NCI-H345 (cell line): Measurements from ENCODE around the gene IGF1R.
A peak's percentile ranks its signal among the peaks of the same experiment; 100 is the strongest.

Source experiments
- DNase-seq: peaks from one replicate; lab custom pipeline; 2025; lab: John Stamatoyannopoulos, UW

IGF1R gene

DNA sequence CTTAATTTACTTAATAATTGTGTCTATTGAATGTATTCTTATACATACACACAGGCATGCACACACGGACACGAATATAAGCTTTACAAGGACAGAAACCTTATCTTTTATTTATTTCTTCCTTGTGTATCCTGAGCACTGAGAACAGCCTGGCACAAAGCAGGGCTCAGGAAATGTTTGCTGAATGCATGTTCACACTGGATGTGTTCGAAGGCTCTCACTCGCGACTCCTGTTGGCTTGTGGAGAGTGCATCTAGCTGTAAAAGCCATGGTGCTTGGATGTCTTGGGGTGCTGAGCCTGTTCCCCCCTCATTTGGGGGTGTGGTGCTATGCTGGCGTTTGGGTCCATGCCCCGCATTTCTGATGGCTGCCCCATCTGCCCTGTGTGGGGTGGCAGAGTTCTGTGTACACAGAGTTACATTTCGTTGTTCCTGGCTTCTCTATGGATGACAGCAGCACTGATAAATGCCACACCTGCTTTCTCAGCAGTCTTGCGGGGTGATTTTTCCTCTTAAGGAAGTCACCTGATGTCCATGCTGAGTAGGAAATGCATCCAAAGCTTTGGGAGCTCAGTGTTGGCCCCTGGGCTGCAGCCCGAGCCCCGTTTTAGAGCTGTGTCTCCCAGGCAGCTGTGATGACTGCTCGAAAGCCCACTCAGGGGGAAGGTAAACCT lies 148.5 kb downstream of the IGF1R start:
- DNase-seq: no peak

- DNase-seq: no peak
Measured at GRCh38 chr15:98798375-98798893, 150.1 kb downstream of the IGF1R start.

DNA sequence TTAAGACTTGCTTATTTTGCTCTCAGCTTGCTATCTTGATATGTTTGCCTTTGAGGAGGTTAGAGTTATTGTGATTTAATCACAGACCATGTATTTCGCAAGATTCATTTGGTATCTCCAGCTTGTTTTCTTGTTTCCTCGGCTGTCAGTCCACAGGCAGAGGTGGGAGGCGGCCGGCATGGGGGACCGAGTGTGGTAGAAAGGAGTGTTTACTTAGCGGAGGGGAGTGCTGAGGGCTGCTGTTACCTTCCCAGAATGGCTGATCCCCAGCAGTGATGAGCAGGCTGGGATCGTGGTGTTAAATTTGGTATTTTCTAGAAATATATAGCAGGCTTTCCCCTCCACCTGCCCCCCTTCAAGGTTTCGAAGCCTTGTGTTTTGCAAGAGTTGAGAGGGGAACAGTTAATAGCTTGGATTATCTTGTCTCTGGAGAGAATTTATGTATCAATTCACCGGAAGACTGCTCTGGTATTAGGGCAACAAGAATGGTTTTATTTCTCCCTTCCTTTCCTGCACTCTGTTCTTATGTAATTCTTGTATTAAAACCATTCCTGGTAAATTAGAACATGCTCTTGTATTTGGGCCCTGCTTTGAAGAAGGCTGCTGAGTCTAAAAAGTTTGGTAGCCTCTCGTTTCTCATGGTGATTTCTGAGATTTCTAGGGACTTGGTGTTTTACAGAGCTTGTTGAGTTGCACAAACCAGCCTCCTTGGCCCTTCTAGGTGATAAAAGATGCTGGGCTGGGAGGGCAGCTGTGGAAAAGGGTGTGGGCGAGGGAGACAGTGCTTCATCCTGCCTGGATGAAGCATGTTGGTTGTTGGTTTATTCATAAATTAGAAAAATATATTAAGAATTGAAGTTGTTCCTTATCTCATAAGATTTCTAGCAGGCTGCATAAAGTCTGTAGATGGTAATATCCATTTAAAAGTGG lies 151.4 kb downstream of the IGF1R start:
- peak; percentile 28 for DNase-seq

- DNase-seq: peak; percentile 70
Measured at GRCh38 chr15:98800437-98801233, 152.3 kb downstream of the IGF1R start.

DNA sequence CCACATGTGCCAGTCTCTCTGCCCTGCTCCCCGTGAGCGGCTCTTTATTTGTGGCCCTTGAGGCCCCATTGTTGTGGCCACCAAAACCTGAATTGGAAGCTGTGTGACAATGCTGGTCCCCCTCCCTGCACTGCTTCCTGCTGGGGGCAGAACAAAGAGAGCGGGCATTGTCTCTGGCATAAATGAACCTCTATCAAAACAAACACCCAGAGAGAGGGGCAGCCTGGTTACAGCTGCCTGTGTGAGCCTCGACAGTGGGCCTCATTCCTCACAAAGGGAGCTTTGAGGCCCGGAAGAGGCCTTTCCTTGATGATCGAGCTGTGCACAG lies 152.9 kb downstream of the IGF1R start:
- DNase-seq: peak; percentile 77

DNA sequence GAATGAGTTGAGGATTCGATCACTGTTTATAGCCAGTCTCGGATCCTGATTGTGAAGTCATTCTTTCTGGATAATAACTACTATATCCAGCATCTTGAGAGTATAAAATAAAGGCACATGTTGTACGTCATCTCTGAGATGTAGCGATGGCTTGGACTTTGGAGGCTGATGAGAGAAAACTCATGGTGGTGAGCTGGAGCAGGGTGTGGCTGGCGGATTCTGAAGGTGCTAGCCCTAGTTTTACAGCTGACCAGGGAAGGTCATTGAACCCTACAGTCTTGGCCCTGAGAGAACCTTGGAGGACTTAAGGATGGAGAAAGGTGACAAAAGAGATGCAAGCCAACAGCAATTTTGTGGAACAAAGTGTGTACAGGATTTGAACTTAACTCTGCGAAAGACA lies 153.8 kb downstream of the IGF1R start:
- no peak for DNase-seq

GRCh38 chr15:98803228-98804056 lies 155.1 kb downstream of the IGF1R start:
- no peak for DNase-seq

GRCh38 chr15:98804057-98804380 lies 155.7 kb downstream of the IGF1R start:
- DNase-seq: no peak

DNA sequence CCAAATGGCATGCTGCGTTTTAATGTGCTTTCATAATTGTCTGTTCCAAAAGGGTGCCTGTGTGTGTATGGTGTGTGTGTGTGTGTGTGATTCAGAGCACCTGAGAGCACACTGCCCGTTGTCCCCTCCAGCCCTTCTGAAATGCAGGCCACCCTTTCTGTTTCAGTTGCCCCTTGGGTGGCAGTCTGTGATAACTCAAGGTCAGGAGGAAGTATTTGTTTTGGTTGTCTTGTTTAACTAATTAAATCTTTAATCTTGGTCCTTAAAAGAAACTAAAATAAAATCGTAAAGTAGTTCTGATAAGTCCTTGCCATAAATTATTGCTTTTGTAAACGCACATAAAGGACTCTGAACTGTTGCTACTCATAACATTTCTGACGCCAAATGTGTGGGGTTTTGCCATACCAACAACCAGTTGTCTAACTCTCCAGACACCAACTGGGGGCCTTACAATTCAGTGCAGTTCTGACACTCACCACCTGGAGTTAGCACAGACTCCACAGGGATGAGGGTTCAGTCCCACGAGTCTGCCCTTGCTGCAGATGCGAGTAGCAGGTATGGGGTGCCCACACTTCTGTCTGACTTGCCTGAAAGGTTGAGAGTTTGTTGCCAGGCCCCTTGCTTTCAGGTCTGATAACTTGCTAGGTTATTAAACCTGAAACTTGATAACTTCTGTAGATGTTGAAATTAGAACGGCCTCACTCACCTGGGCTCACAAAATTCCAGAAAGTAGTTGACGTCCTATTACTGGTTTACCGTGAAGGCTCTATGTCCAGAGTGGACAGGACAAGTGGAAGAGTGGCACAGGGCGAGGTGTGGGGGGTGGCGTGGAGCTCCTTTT lies 157.3 kb downstream of the IGF1R start:
- DNase-seq: no peak

- no peak for DNase-seq
Measured at GRCh38 chr15:98806275-98806895, 158.0 kb downstream of the IGF1R start.

DNA sequence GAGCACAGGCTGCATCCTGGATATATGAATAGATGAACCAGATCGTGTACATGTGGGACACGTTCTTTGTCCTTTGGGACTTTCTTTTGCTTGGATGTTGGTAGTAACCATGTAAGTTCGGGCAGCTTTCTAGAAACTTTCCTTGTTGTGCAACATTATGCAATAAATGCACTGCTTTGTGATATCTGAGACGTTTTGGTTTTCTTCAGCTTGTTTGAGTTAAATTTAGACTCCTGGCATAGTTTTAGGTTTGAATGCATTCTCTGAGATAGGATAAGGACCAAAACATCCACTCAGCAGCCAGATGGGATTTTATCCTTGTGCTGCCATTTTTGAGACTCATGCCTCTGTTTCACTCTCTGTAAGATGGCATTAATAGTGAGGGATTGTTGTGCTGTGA lies 158.9 kb downstream of the IGF1R start:
- DNase-seq: no peak

DNA sequence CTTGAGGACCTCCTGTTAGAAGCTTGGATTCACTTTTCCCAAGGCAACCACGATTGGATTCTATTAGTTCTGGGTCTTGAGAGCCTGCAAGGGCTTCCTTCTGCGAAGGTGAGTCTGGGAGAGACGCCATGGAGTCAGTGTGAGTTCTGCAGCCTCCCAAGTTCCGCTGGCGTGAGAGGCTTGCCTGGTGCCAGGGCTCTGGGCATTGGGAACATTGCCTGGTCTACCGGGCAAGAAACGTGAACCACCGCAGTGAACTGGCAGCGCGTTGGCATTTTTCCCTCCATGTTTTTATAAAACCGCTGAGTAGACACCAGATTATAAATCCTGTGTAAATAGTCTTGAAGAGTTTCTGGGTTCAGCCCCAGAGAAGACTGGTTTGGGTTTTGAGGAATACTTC lies 160.9 kb downstream of the IGF1R start:
- DNase-seq: no peak

GRCh38 chr15:98812716-98813446 lies 164.5 kb downstream of the IGF1R start:
- DNase-seq: no peak

GRCh38 chr15:98813951-98814350 lies 165.6 kb downstream of the IGF1R start:
- no peak for DNase-seq

DNA sequence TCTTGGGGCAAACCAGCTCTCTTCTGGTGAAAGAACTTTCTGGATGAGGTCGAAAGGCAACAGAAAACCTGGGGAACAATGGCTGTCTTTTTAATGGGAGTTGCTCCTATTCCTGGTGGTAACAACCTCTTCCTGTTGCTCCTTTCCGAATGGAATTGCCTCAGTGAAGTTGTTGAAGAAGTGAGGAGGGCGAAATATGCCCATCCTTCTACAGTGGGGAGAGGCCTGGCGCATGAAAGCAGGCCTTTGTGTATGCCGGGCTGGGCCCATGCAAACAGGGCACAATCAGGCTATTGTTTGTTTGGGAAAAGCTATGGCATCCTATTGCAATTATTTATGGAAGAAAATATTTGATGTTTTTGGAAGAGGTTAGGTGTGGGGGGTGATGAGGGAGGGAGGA lies 166.9 kb downstream of the IGF1R start:
- DNase-seq: no peak

- no peak for DNase-seq
Measured at GRCh38 chr15:98817745-98818144, 169.4 kb downstream of the IGF1R start.

GRCh38 chr15:98823012-98823458 lies 174.7 kb downstream of the IGF1R start:
- DNase-seq: no peak

DNA sequence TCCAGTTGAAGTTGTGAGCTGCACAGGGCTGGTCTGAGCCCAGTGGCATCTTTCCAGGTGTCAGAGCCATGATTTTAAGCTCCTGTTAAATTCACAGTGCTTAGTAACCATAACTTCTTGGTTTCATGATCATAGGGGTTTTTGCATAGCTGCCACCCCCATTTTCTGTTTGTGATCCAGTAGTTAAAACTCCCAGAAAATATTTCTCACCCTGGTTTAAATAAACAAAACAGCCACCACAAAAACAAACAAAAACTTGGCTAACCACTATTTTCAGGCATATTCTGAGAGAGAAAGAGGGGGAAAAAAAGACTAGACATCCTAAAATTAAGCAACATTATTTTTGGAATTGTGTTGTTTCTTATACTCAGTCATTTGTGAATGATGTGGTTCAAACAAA lies 175.3 kb downstream of the IGF1R start:
- no peak for DNase-seq

DNA sequence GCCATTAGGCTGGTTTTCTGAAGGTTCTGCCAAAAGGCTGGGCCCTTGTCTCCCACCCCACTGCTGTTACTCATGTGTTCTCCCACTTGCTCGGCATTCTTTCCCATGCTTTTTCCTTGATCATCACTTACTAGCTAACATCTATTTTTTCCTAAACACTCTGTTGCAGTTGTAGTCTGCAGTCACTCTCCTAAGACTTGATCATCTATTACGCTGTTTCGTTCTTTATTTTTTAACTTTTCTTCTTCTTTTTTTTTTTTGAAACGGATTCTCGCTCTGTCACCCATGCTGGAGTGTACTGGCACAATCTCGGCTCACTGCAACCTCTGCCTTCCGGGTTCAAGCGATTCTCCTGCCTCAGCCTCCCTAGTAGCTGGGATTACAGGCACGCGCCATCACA lies 176.3 kb downstream of the IGF1R start:
- no peak for DNase-seq

GRCh38 chr15:98826658-98827057 lies 178.3 kb downstream of the IGF1R start:
- DNase-seq: no peak
